HG03520 (cell line): ENCODE data around the gene MVB12B.

Source experiments
- ATAC-seq: cut with Tn5 transposase; IDR thresholded peaks from one replicate; pipeline ENCODE4 v1.9.1; 2021; ENCODE audit warnings: mild to moderate bottlenecking, moderate library complexity; ENCODE audit not compliant: unreplicated experiment

MVB12B gene

GRCh38 chr9:126401581-126401980 lies 75.0 kb downstream of the MVB12B start:
- ATAC-seq = no peak

- no peak for ATAC-seq
These were observed 76.8 kb downstream of the MVB12B start for GRCh38 chr9:126403397-126403796.

- ATAC-seq = no peak
These were observed 77.8 kb downstream of the MVB12B start for GRCh38 chr9:126404459-126404858.

GRCh38 chr9:126406075-126406667 lies 79.5 kb downstream of the MVB12B start:
- ATAC-seq = no peak

GRCh38 chr9:126407114-126407870 lies 80.7 kb downstream of the MVB12B start:
- ATAC-seq = no peak

- no peak for ATAC-seq
These were observed 81.4 kb downstream of the MVB12B start for GRCh38 chr9:126408004-126408403.

GRCh38 chr9:126410229-126410628 lies 83.6 kb downstream of the MVB12B start:
- no peak for ATAC-seq

- no peak for ATAC-seq
These were observed 84.8 kb downstream of the MVB12B start for GRCh38 chr9:126411225-126411947.

- no peak for ATAC-seq
These were observed 85.3 kb downstream of the MVB12B start for GRCh38 chr9:126411948-126412284.

GRCh38 chr9:126412905-126413304 lies 86.3 kb downstream of the MVB12B start:
- ATAC-seq = no peak

- no peak for ATAC-seq
These were observed 86.9 kb downstream of the MVB12B start for GRCh38 chr9:126413391-126414068.

GRCh38 chr9:126415741-126416370 lies 89.2 kb downstream of the MVB12B start:
- no peak for ATAC-seq

GRCh38 chr9:126417043-126417442 lies 90.4 kb downstream of the MVB12B start:
- ATAC-seq = no peak

GRCh38 chr9:126417684-126418083 lies 91.1 kb downstream of the MVB12B start:
- ATAC-seq = no peak

- ATAC-seq = no peak
These were observed 92.0 kb downstream of the MVB12B start for GRCh38 chr9:126418608-126419007.

GRCh38 chr9:126419475-126419874 lies 92.8 kb downstream of the MVB12B start:
- ATAC-seq = no peak

- ATAC-seq = no peak
These were observed 93.5 kb downstream of the MVB12B start for GRCh38 chr9:126420135-126420534.

- no peak for ATAC-seq
These were observed 94.3 kb downstream of the MVB12B start for GRCh38 chr9:126420643-126421564.

GRCh38 chr9:126421567-126422428 lies 95.2 kb downstream of the MVB12B start:
- no peak for ATAC-seq
